Neural progenitor cell (in vitro differentiated cells): ENCODE results near the gene GSG1L. TPM values are rescaled to one million over a fixed set of nuclear protein-coding genes. Genes with fewer than 3 reads are reported as not detected.

ENCODE experiments used
- DNase-seq: peaks from one replicate; pipeline ENCODE4 v3.0.0-alpha.2; 2016; ENCODE audit warnings: low spot score
- H2AFZ ChIP-seq: fragments of 200-600 bp; sonication (generic); replicated peaks from 2 replicates; pipeline ENCODE4 v1.6.1; 2016; ENCODE audit warnings: antibody characterized with exemption
- H3F3A ChIP-seq: fragments of 200-600 bp; sonication (generic); 2 replicates; pipeline ENCODE4 v1.6.1; 2016; ENCODE audit warnings: antibody characterized with exemption, low read depth
- H3K27ac ChIP-seq: fragments of 200-600 bp; sonication (generic); 2 replicates; pipeline ENCODE4 v1.5.1; 2016; ENCODE audit warnings: mild to moderate bottlenecking
- H3K27me3 ChIP-seq: fragments of 200-600 bp; sonication (generic); 2 replicates; pipeline ENCODE4 v1.6.1; 2016; ENCODE audit warnings: mild to moderate bottlenecking, moderate library complexity
- H3K36me3 ChIP-seq: fragments of 200-600 bp; sonication (generic); 2 replicates; pipeline ENCODE4 v1.5.1; 2016
- H3K4me1 ChIP-seq: fragments of 200-600 bp; sonication (generic); 2 replicates; pipeline ENCODE4 v1.6.1; 2016; ENCODE audit warnings: mixed run types
- H3K4me2 ChIP-seq: fragments of 200-600 bp; sonication (generic); 2 replicates; pipeline ENCODE4 v1.6.1; 2016
- H3K4me3 ChIP-seq: fragments of 200-600 bp; sonication (generic); 2 replicates; pipeline ENCODE4 v1.5.1; 2016
- H3K79me2 ChIP-seq: fragments of 200-600 bp; sonication (generic); 2 replicates; pipeline ENCODE4 v1.6.1; 2016; ENCODE audit warnings: low read depth
- H3K9ac ChIP-seq: fragments of 200-600 bp; sonication (generic); 2 replicates; pipeline ENCODE4 v1.6.1; 2016
- H3K9me3 ChIP-seq: fragments of 200-600 bp; sonication (generic); 2 replicates; pipeline ENCODE4 v1.5.1; 2016; ENCODE audit warnings: low read depth
- H4K20me1 ChIP-seq: fragments of 200-600 bp; sonication (generic); 2 replicates; pipeline ENCODE4 v1.6.1; 2016; ENCODE audit warnings: low read depth
- H3K27ac Mint-ChIP-seq: 3 replicates; pipeline ENCODE4 v1.8.0; 2021; ENCODE audit warnings: mixed read lengths
- H3K27me3 Mint-ChIP-seq: 2 replicates; pipeline ENCODE4 v1.8.0; 2022; ENCODE audit warnings: low read depth, mild to moderate bottlenecking, inconsistent platforms, moderate library complexity, mixed read lengths; ENCODE audit not compliant: insufficient read depth
- H3K36me3 Mint-ChIP-seq: 3 replicates; pipeline ENCODE4 v1.8.0; 2021; ENCODE audit warnings: mixed read lengths
- H3K4me1 Mint-ChIP-seq: 3 replicates; pipeline ENCODE4 v1.8.0; 2021; ENCODE audit warnings: mixed read lengths
- H3K4me3 Mint-ChIP-seq: 3 replicates; pipeline ENCODE4 v1.8.0; 2021; ENCODE audit warnings: mild to moderate bottlenecking, moderate library complexity, mixed read lengths
- H3K9me3 Mint-ChIP-seq: 3 replicates; pipeline ENCODE4 v1.8.0; 2020; ENCODE audit warnings: mixed read lengths
- CTCF ChIP-seq: fragments of 200-600 bp; sonication (generic); IDR thresholded peaks from 2 replicates; pipeline ENCODE4 v1.5.1; 2017; ENCODE audit warnings: antibody characterized with exemption, mild to moderate bottlenecking
- EZH2 ChIP-seq: fragments of 200-600 bp; sonication (generic); IDR thresholded peaks from 2 replicates; pipeline ENCODE4 v1.6.1; 2017; ENCODE audit warnings: antibody characterized with exemption, mild to moderate bottlenecking, moderate library complexity
- EZH2phosphoT487 ChIP-seq: fragments of 200-600 bp; sonication (generic); IDR thresholded peaks from 2 replicates; pipeline ENCODE4 v1.6.1; 2017; ENCODE audit warnings: antibody characterized with exemption
- total RNA-seq: library from RNA; depleted of rRNA; stranded (reverse); fragments of >200 nt; gene quantifications from 2 replicates; pipeline ENCODE4 v1.2.3, GENCODE V29; 2015; ENCODE audit warnings: low replicate concordance

The GSG1L gene
- total RNA-seq: not detected in 2 replicates

GRCh38 chr16:28063591-28064061, at the start of gene GSG1L:
Gene GSG1L, minus strand, starts transcription at chr16:28063714. Its CDS starts 290 bp downstream, at chr16:28063424.
- peak within 1 kb of the TSS; percentile 91 for H3K4me2 ChIP-seq
- peak; percentile 67 for DNase-seq
- Mint-ChIP-seq H3K27ac (no peak within 1 kb of the TSS), H3K4me1 (peaks cover 10% of the 10 kb centered on the region), H3K27me3 (peaks cover 50% of the 10 kb centered on the region), H3K9me3 (no peaks in the 10 kb centered on the region), H3K36me3 (no peaks in the 10 kb centered on the region), H3K4me3 (peak within 1 kb of the TSS; percentile 66)
- H3K4me3 ChIP-seq: peak within 1 kb of the TSS; percentile 52
- H3K79me2 ChIP-seq: no peaks in the 10 kb centered on the region
- H3K9me3 ChIP-seq: no peaks in the 10 kb centered on the region
- peaks cover 21% of the 10 kb centered on the region for H4K20me1 ChIP-seq
- no peaks in the 10 kb centered on the region for H3F3A ChIP-seq
- peaks cover 84% of the 10 kb centered on the region for H3K27me3 ChIP-seq
- H3K27ac ChIP-seq: no peak within 1 kb of the TSS
- no peak within 1 kb of the TSS for H3K9ac ChIP-seq
- TF ChIP-seq EZH2 (no peak), EZH2phosphoT487 (no peak), CTCF (peak; percentile 38)
- peaks cover 5% of the 10 kb centered on the region for H3K4me1 ChIP-seq
- H2AFZ ChIP-seq: no peak within 1 kb of the TSS
- H3K36me3 ChIP-seq: no peaks in the 10 kb centered on the region

- Histone ChIP-seq H3K79me2 (no peaks in the 10 kb centered on the region), H4K20me1 (peaks cover 5% of the 10 kb centered on the region), H3K4me1 (no peaks in the 10 kb centered on the region), H3K27me3 (no peaks in the 10 kb centered on the region), H3K4me2 (no peak overlapping the region), H3K4me3 (no peak overlapping the region), H2AFZ (no peak overlapping the region), H3K9ac (no peak overlapping the region), H3K36me3 (no peaks in the 10 kb centered on the region), H3K9me3 (no peaks in the 10 kb centered on the region), H3F3A (no peaks in the 10 kb centered on the region), H3K27ac (no peak overlapping the region)
- H3K9me3 Mint-ChIP-seq: no peaks in the 10 kb centered on the region
- no peaks in the 10 kb centered on the region for H3K27me3 Mint-ChIP-seq
- H3K36me3 Mint-ChIP-seq: peaks cover 27% of the 10 kb centered on the region
- H3K4me3 Mint-ChIP-seq: no peak overlapping the region
- H3K4me1 Mint-ChIP-seq: peaks cover 5% of the 10 kb centered on the region
- TF ChIP-seq EZH2: no peak
- TF ChIP-seq EZH2phosphoT487: no peak
- TF ChIP-seq CTCF: no peak
- H3K27ac Mint-ChIP-seq: no peak overlapping the region
- DNase-seq: no peak
These were observed 49.4 kb upstream of the GSG1L start for GRCh38 chr16:28112908-28113307.

- H2AFZ ChIP-seq: no peak overlapping the region
- no peak for DNase-seq
- Mint-ChIP-seq H3K36me3 (peaks cover 28% of the 10 kb centered on the region), H3K4me3 (no peak overlapping the region), H3K27me3 (no peaks in the 10 kb centered on the region), H3K27ac (no peak overlapping the region), H3K9me3 (no peaks in the 10 kb centered on the region), H3K4me1 (peaks cover 10% of the 10 kb centered on the region)
- H3K27me3 ChIP-seq: no peaks in the 10 kb centered on the region
- no peak overlapping the region for H3K4me3 ChIP-seq
- no peak overlapping the region for H3K27ac ChIP-seq
- H3K9me3 ChIP-seq: no peaks in the 10 kb centered on the region
- H3K36me3 ChIP-seq: no peaks in the 10 kb centered on the region
- H3F3A ChIP-seq: no peaks in the 10 kb centered on the region
- peaks cover 5% of the 10 kb centered on the region for H4K20me1 ChIP-seq
- no peak overlapping the region for H3K9ac ChIP-seq
- no peak for TF ChIP-seq EZH2
- TF ChIP-seq CTCF: no peak
- TF ChIP-seq EZH2phosphoT487: no peak
- no peaks in the 10 kb centered on the region for H3K79me2 ChIP-seq
- no peaks in the 10 kb centered on the region for H3K4me1 ChIP-seq
- H3K4me2 ChIP-seq: no peak overlapping the region
These were observed 47.5 kb upstream of the GSG1L start for GRCh38 chr16:28110977-28111376.
